GM12878 (cell line): ENCODE data around the gene HOXB2. TPM values are rescaled to one million over a fixed set of nuclear protein-coding genes. Genes with fewer than 3 reads are reported as not detected.

Experiments used
- ATAC-seq: fragments of 200-7000 bp; cut with Tn5 transposase; 3 replicates; pipeline ENCODE4 v1.9.1; 2020; ENCODE audit warnings: mild to moderate bottlenecking, moderate library complexity
- BruUV-seq: library from RNA; stranded (reverse); fragments of 400-500 nt; replicated peaks from 2 replicates; lab custom pipeline; 2021; lab: Mats Ljungman, UMichigan
- CTCF ChIA-PET: fragments of 300-600 bp; sonication (Branson Sonifier 250); formaldehyde crosslinking; extraction: SDS; loops from one replicate; lab custom pipeline; 2021; ENCODE audit warnings: inconsistent platforms; lab: Yijun Ruan, JAX
- POLR2A ChIA-PET: fragments of 350-600 bp; formaldehyde crosslinking; extraction: SDS; loops from one replicate; lab custom pipeline; 2021; ENCODE audit warnings: inconsistent platforms; lab: Charles Lee
- RAD21 ChIA-PET: fragments of 300-600 bp; sonication (Branson Sonifier 250); formaldehyde crosslinking; loops from one replicate; lab custom pipeline; 2023; ENCODE audit warnings: antibody characterized with exemption; ENCODE audit not compliant: unreplicated experiment; lab: Charles Lee
- SMC1A ChIA-PET: fragments of 300-600 bp; sonication (Branson Sonifier 250); formaldehyde crosslinking; loops from one replicate; lab custom pipeline; 2023; ENCODE audit not compliant: unreplicated experiment, uncharacterized antibody; lab: Charles Lee
- DNase-seq: peaks from one replicate; pipeline ENCODE4 v3.0.0-alpha.2; 2011; ENCODE audit warnings: low read depth, low spot score
- FAIRE-seq: peaks from 3 replicates; lab custom pipeline; 2011; peaks lifted over from hg19 to GRCh38; lab: Jason Lieb, UNC
- H2AFZ ChIP-seq: 2 replicates; pipeline ENCODE4 v1.6.0; 2011; ENCODE audit warnings: low read depth, low read length, control low read depth; ENCODE audit not compliant: control insufficient read depth
- H3K27ac ChIP-seq: 2 replicates; pipeline ENCODE4 v1.5.1; 2011; ENCODE audit warnings: control low read depth; ENCODE audit not compliant: control insufficient read depth, insufficient read depth
- H3K27me3 ChIP-seq, 2 experiments: replicated peaks in 1 of 2; 2 replicates each; pipeline versions ENCODE4 v1.6.0 to v1.6.1; 2011; ENCODE audit warnings: low read length in 1 of 2; ENCODE audit not compliant: control insufficient read depth in 2 of 2, insufficient read depth in 2 of 2
- H3K36me3 ChIP-seq, 2 experiments: 2 replicates each; pipeline ENCODE4 v1.5.1; 2011; ENCODE audit warnings: low read length in 1 of 2; ENCODE audit not compliant: control insufficient read depth in 2 of 2, insufficient read depth in 2 of 2
- H3K4me1 ChIP-seq: 2 replicates; pipeline ENCODE4 v1.6.1; 2011; ENCODE audit warnings: mild to moderate bottlenecking, low read length, moderate library complexity, mixed read lengths; ENCODE audit not compliant: control insufficient read depth, insufficient read depth
- H3K4me2 ChIP-seq: 2 replicates; pipeline ENCODE4 v1.6.0; 2011; ENCODE audit warnings: control low read depth; ENCODE audit not compliant: control insufficient read depth, insufficient read depth
- H3K4me3 ChIP-seq: fragments of 200-600 bp; sonication (generic); 2 replicates; pipeline ENCODE4 v1.5.1; 2016
- H3K79me2 ChIP-seq: 2 replicates; pipeline ENCODE4 v1.6.0; 2011; ENCODE audit warnings: low read length; ENCODE audit not compliant: control insufficient read depth, insufficient read depth
- H3K9ac ChIP-seq: 2 replicates; pipeline ENCODE4 v1.8.0; 2011; ENCODE audit warnings: low read length, control low read depth, mixed read lengths; ENCODE audit not compliant: control insufficient read depth, insufficient read depth
- H3K9me3 ChIP-seq: replicated peaks from 3 replicates; pipeline ENCODE4 v1.5.1; 2011; ENCODE audit warnings: mild to moderate bottlenecking, low read length; ENCODE audit not compliant: control insufficient read depth, insufficient read depth
- H4K20me1 ChIP-seq: 2 replicates; pipeline ENCODE4 v1.6.0; 2011; ENCODE audit not compliant: control insufficient read depth, insufficient read depth
- BCL3 ChIP-seq: IDR thresholded peaks from 2 replicates; pipeline ENCODE4 v1.6.1; 2011; ENCODE audit warnings: borderline replicate concordance, low read depth, mild to moderate bottlenecking, moderate library complexity, low read length; ENCODE audit not compliant: insufficient read depth, poor library complexity, severe bottlenecking
- CHD1 ChIP-seq: IDR thresholded peaks from 2 replicates; pipeline ENCODE4 v1.6.1; 2012; ENCODE audit warnings: low read depth, low read length, improper control_type of control experiment
- E2F4 ChIP-seq: IDR thresholded peaks from 2 replicates; pipeline ENCODE4 v1.6.1; 2012; ENCODE audit warnings: low read depth, low read length, improper control_type of control experiment
- ELK1 ChIP-seq: IDR thresholded peaks from 2 replicates; pipeline ENCODE4 v1.6.1; 2012; ENCODE audit warnings: low read depth, low read length, improper control_type of control experiment
- IKZF1 ChIP-seq: fragments of 450-650 bp; conservative IDR thresholded peaks from 2 replicates; pipeline ENCODE4 v1.6.1; 2017; ENCODE audit warnings: antibody characterized with exemption, mild to moderate bottlenecking
- NFYA ChIP-seq: IDR thresholded peaks from 2 replicates; pipeline ENCODE4 v1.6.1; 2011; ENCODE audit warnings: low read depth, mild to moderate bottlenecking, low read length, improper control_type of control experiment, borderline replicate concordance
- NKRF ChIP-seq: fragments of 450-650 bp; conservative IDR thresholded peaks from 2 replicates; pipeline ENCODE4 v1.6.1; 2017; ENCODE audit warnings: mild to moderate bottlenecking, moderate library complexity
- NR2C2 ChIP-seq: IDR thresholded peaks from 2 replicates; pipeline ENCODE4 v1.6.1; 2011; ENCODE audit warnings: borderline replicate concordance, low read depth; ENCODE audit not compliant: control insufficient read depth, insufficient read length
- PBX3 ChIP-seq: IDR thresholded peaks from 2 replicates; pipeline ENCODE4 v1.6.1; 2011; ENCODE audit warnings: mild to moderate bottlenecking, low read depth, low read length, moderate library complexity; ENCODE audit not compliant: insufficient replicate concordance
- SMARCA5 ChIP-seq: fragments of 450-650 bp; IDR thresholded peaks from 2 replicates; pipeline ENCODE4 v1.6.1; 2017; ENCODE audit warnings: mild to moderate bottlenecking
- SUPT20H ChIP-seq: IDR thresholded peaks from 2 replicates; pipeline ENCODE4 v1.6.1; 2011; ENCODE audit warnings: low read depth, mild to moderate bottlenecking, low read length, moderate library complexity, borderline replicate concordance; ENCODE audit not compliant: control insufficient read depth
- ZNF274 ChIP-seq: IDR thresholded peaks from one replicate; pipeline ENCODE4 v1.8.0; 2011; ENCODE audit not compliant: insufficient read length, insufficient read depth
- WGBS: methylation state at CpG from one replicate; pipeline ENCODE4 v1.1.6; 2016; ENCODE audit warnings: low lambda C conversion rate; ENCODE audit not compliant: insufficient replicate concordance, insufficient coverage; ENCODE audit errors: missing lambda C conversion rate; 5-methylcytosine and 5-hydroxymethylcytosine counted together
- in situ Hi-C: fragments of 300-500 bp; cut with MboI; formaldehyde crosslinking; loops from 9 replicates; pipeline ENCODE4 v1.14.3; 2018; ENCODE audit warnings: mixed read lengths
- intact Hi-C: fragments of 100-400 bp; cut with micrococcal nuclease; formaldehyde crosslinking; loops from one replicate; pipeline ENCODE4 v1.14.2; 2022; ENCODE audit not compliant: unreplicated experiment
- polyA plus RNA-seq, 11 experiments: library from polyadenylated mRNA; depleted of rRNA in 4 of 11; unstranded in 6 of 11; stranded (reverse) in 5 of 11; fragments of >200 nt; fragmentation: Nextera tagmentation in 4 of 11; fragmentation: Illumina TruSeq in 1 of 11; extraction: Ambion mirVana in 4 of 11; extraction: Trizol in 1 of 11; gene quantifications; 1 replicate in 1 of 11; 2 replicates in 10 of 11; pipeline versions ENCODE4 v1.2.1 to v1.2.3, GENCODE V29; 2011 to 2016; ENCODE audit warnings: inconsistent platforms in 2 of 11, missing spikeins in 2 of 11, low read depth in 1 of 11
- total RNA-seq, 4 experiments: library from RNA; depleted of rRNA in 3 of 4; stranded (reverse); fragments of >200 nt in 3 of 4; fragmentation: Illumina TruSeq in 1 of 4; extraction: Trizol in 1 of 4; gene quantifications; 2 replicates each; pipeline versions ENCODE4 v1.2.1 to v1.2.3, GENCODE V29; 2013 to 2021

The HOXB2 gene
- total and polyA plus RNA-seq, 10 of the 15 experiments (the other 5 are each of a cell fraction or from before 2014, with no cell fraction given), result 0.16 to 8.8 (median 2.3) TPM

GRCh38 chr17:48559122-48559839 is 14.4 kb upstream of the HOXB2 start (continued):
- TF ChIP-seq BCL3, result no peak
- TF ChIP-seq PBX3, result no peak
- no peak for TF ChIP-seq NFYA
- TF ChIP-seq SMARCA5, result no peak
- TF ChIP-seq, all 136 proteins: peak for 0

GRCh38 chr17:48558831-48559121 is 13.9 kb upstream of the HOXB2 start:
- ATAC-seq (no peak), FAIRE-seq (no peak), DNase-seq (no peak)
- H3K4me1 ChIP-seq, result no peaks in the 10 kb centered on the region
- H3K9ac ChIP-seq, result no peak overlapping the region
- H3K79me2 ChIP-seq, result no peaks in the 10 kb centered on the region
- no peaks in the 10 kb centered on the region for H3K9me3 ChIP-seq
- ChIA-PET SMC1A (no interaction called here), CTCF (no interaction called here), POLR2A (no interaction called here), RAD21 (no interaction called here)
- H3K4me3 ChIP-seq, result no peak overlapping the region
- intact Hi-C loops, result no loop called here
- no peaks in the 10 kb centered on the region for H3K27me3 ChIP-seq
- in situ Hi-C loops, result no loop called here
- BruUV-seq, result no TSS peak
- no peak overlapping the region for H2AFZ ChIP-seq
- H3K27ac ChIP-seq, result no peak overlapping the region
- no peaks in the 10 kb centered on the region for H4K20me1 ChIP-seq
- no peaks in the 10 kb centered on the region; a peak in 2 of 4 replicates for H3K36me3 ChIP-seq
- 29% methylated on average over 2 of the region's 2 CpGs for WGBS
- no peak overlapping the region for H3K4me2 ChIP-seq
- TF ChIP-seq IKZF1, result no peak
- TF ChIP-seq NR2C2, result no peak
- no peak for TF ChIP-seq SUPT20H
- TF ChIP-seq ZNF274, result no peak
- TF ChIP-seq NKRF, result no peak
- no peak for TF ChIP-seq BCL3
- TF ChIP-seq E2F4, result no peak
- TF ChIP-seq ELK1, result no peak
- TF ChIP-seq CHD1, result no peak
